ENCODE results near the gene LRIF1.
"Not testable (repeated sequence)": the region's sequence is repeated elsewhere in the genome, so short reads cannot be mapped to it uniquely, and the experiment has no call there.

Gene LRIF1

GRCh38 chr1:110963691-110964454, at the start of gene LRIF1:
LRIF1 (minus strand) TSS chr1:110963922; CDS start chr1:110963688, 234 bp downstream.
- peak; percentile 91 for DNase-seq (ENCODE audit: low spot score)

- DNase-seq (ENCODE audit: low spot score), result no peak
These were observed 44.3 kb upstream of the LRIF1 start for GRCh38 chr1:111008031-111008430.

GRCh38 chr1:111006556-111006955, 42.8 kb upstream of the LRIF1 start:
- no peak for DNase-seq (ENCODE audit: low spot score)

- not testable (repeated sequence) for DNase-seq (ENCODE audit: low spot score)
These were observed 35.9 kb upstream of the LRIF1 start for GRCh38 chr1:110999607-111000006.

- not testable (repeated sequence) for DNase-seq (ENCODE audit: low spot score)
These were observed 28.6 kb upstream of the LRIF1 start for GRCh38 chr1:110992329-110992728.

GRCh38 chr1:110991295-110991694, 27.6 kb upstream of the LRIF1 start:
- DNase-seq (ENCODE audit: low spot score), result not testable (repeated sequence)

- no peak for DNase-seq (ENCODE audit: low spot score)
These were observed 26.8 kb upstream of the LRIF1 start for GRCh38 chr1:110990541-110990940.

GRCh38 chr1:110986407-110986891, 22.7 kb upstream of the LRIF1 start:
- DNase-seq (ENCODE audit: low spot score), result no peak

GRCh38 chr1:110982320-110982719, 18.6 kb upstream of the LRIF1 start:
- no peak for DNase-seq (ENCODE audit: low spot score)

GRCh38 chr1:110979154-110979553, 15.4 kb upstream of the LRIF1 start:
- no peak for DNase-seq (ENCODE audit: low spot score)

- DNase-seq (ENCODE audit: low spot score), result no peak
These were observed 12.4 kb upstream of the LRIF1 start for GRCh38 chr1:110976089-110976488.

GRCh38 chr1:110975265-110975664, 11.5 kb upstream of the LRIF1 start:
- no peak for DNase-seq (ENCODE audit: low spot score)

GRCh38 chr1:110967256-110967655, 3.5 kb upstream of the LRIF1 start:
- DNase-seq (ENCODE audit: low spot score), result no peak

GRCh38 chr1:110964455-110964903, 757 bp upstream of the LRIF1 start:
- DNase-seq (ENCODE audit: low spot score), result no peak

- DNase-seq (ENCODE audit: low spot score), result peak; percentile 46
These were observed 631 bp downstream of the LRIF1 start for GRCh38 chr1:110962892-110963690.

- no peak for DNase-seq (ENCODE audit: low spot score)
These were observed 1.8 kb downstream of the LRIF1 start for GRCh38 chr1:110961902-110962301.

GRCh38 chr1:110960777-110961420, 2.8 kb downstream of the LRIF1 start:
- DNase-seq (ENCODE audit: low spot score), result no peak

GRCh38 chr1:110957798-110958197, 5.9 kb downstream of the LRIF1 start:
- DNase-seq (ENCODE audit: low spot score), result no peak

- DNase-seq (ENCODE audit: low spot score), result no peak
These were observed 7.1 kb downstream of the LRIF1 start for GRCh38 chr1:110956586-110956985.

- DNase-seq (ENCODE audit: low spot score), result no peak
These were observed 10.7 kb downstream of the LRIF1 start for GRCh38 chr1:110953031-110953430.

- no peak for DNase-seq (ENCODE audit: low spot score)
These were observed 11.7 kb downstream of the LRIF1 start for GRCh38 chr1:110952031-110952430.

GRCh38 chr1:110951161-110951560, 12.6 kb downstream of the LRIF1 start:
- no peak for DNase-seq (ENCODE audit: low spot score)

Data from AG08396 (cell line).